ENCODE results near the gene TAF1. TPM values are rescaled to one million over a fixed set of nuclear protein-coding genes. Genes with fewer than 3 reads are reported as not detected.
A peak's percentile ranks its signal among the peaks of the same experiment; 100 is the strongest.
"Not testable (repeated sequence)": the region's sequence is repeated elsewhere in the genome, so short reads cannot be mapped to it uniquely, and the experiment has no call there.

TAF1 gene
- polyA plus RNA-seq (ENCODE audit: insufficient read length in 4 of 4) = 10 to 100 TPM; 32.4 to 38.2 (median 36.9) TPM

GRCh38 chrX:71365875-71366673, at the start of gene TAF1:
Gene TAF1, plus strand, starts transcription at chrX:71366357. Its CDS starts 18 bp downstream, at chrX:71366375.
- DNase-seq (ENCODE audit: low read depth in 4 of 4, low spot score in 3 of 4) = peak; percentile 73 to 89 (median 86)

- not testable (repeated sequence) for DNase-seq (ENCODE audit: low read depth in 4 of 4, low spot score in 3 of 4)
Measured at GRCh38 chrX:71316959-71317358, 49.2 kb upstream of the TAF1 start.

GRCh38 chrX:71320126-71320525, 46.0 kb upstream of the TAF1 start:
- no peak for DNase-seq (ENCODE audit: low read depth in 4 of 4, low spot score in 3 of 4)

- DNase-seq (ENCODE audit: low read depth in 4 of 4, low spot score in 3 of 4) = no peak
Measured at GRCh38 chrX:71321731-71322130, 44.4 kb upstream of the TAF1 start.

GRCh38 chrX:71324452-71324851, 41.7 kb upstream of the TAF1 start:
- DNase-seq (ENCODE audit: low read depth in 4 of 4, low spot score in 3 of 4) = not testable (repeated sequence)

- no peak for DNase-seq (ENCODE audit: low read depth in 4 of 4, low spot score in 3 of 4)
Measured at GRCh38 chrX:71326394-71326793, 39.8 kb upstream of the TAF1 start.

GRCh38 chrX:71349151-71349665, 16.9 kb upstream of the TAF1 start:
- DNase-seq (ENCODE audit: low read depth in 4 of 4, low spot score in 3 of 4) = not testable (repeated sequence)

GRCh38 chrX:71349867-71350266, 16.3 kb upstream of the TAF1 start:
- not testable (repeated sequence) for DNase-seq (ENCODE audit: low read depth in 4 of 4, low spot score in 3 of 4)

GRCh38 chrX:71352439-71352838, 13.7 kb upstream of the TAF1 start:
- DNase-seq (ENCODE audit: low read depth in 4 of 4, low spot score in 3 of 4) = not testable (repeated sequence)

GRCh38 chrX:71364221-71364620, 1.9 kb upstream of the TAF1 start:
- no peak for DNase-seq (ENCODE audit: low read depth in 4 of 4, low spot score in 3 of 4)

GRCh38 chrX:71365356-71365874, 742 bp upstream of the TAF1 start:
- peak in 1 of 4 donors; percentile 1 for DNase-seq (ENCODE audit: low read depth in 4 of 4, low spot score in 3 of 4)

- DNase-seq (ENCODE audit: low read depth in 4 of 4, low spot score in 3 of 4) = peak in 1 of 4 donors; percentile 3
Measured at GRCh38 chrX:71366674-71367256, 608 bp downstream of the TAF1 start.

- no peak for DNase-seq (ENCODE audit: low read depth in 4 of 4, low spot score in 3 of 4)
Measured at GRCh38 chrX:71367396-71367795, 1.2 kb downstream of the TAF1 start.

GRCh38 chrX:71372388-71372787, 6.2 kb downstream of the TAF1 start:
- no peak for DNase-seq (ENCODE audit: low read depth in 4 of 4, low spot score in 3 of 4)

- DNase-seq (ENCODE audit: low read depth in 4 of 4, low spot score in 3 of 4) = no peak
Measured at GRCh38 chrX:71378732-71379131, 12.6 kb downstream of the TAF1 start.

GRCh38 chrX:71391725-71392124, 25.6 kb downstream of the TAF1 start:
- not testable (repeated sequence) for DNase-seq (ENCODE audit: low read depth in 4 of 4, low spot score in 3 of 4)

- no peak for DNase-seq (ENCODE audit: low read depth in 4 of 4, low spot score in 3 of 4)
Measured at GRCh38 chrX:71393919-71394318, 27.8 kb downstream of the TAF1 start.

- DNase-seq (ENCODE audit: low read depth in 4 of 4, low spot score in 3 of 4) = no peak
Measured at GRCh38 chrX:71396576-71396975, 30.4 kb downstream of the TAF1 start.

- DNase-seq (ENCODE audit: low read depth in 4 of 4, low spot score in 3 of 4) = no peak
Measured at GRCh38 chrX:71400710-71401109, 34.6 kb downstream of the TAF1 start.

- DNase-seq (ENCODE audit: low read depth in 4 of 4, low spot score in 3 of 4) = not testable (repeated sequence)
Measured at GRCh38 chrX:71416260-71416659, 50.1 kb downstream of the TAF1 start.

- no peak for DNase-seq (ENCODE audit: low read depth in 4 of 4, low spot score in 3 of 4)
Measured at GRCh38 chrX:71420686-71421085, 54.5 kb downstream of the TAF1 start.

GRCh38 chrX:71432733-71433132, 66.6 kb downstream of the TAF1 start:
- no peak for DNase-seq (ENCODE audit: low read depth in 4 of 4, low spot score in 3 of 4)

All from right renal pelvis (tissue), 4 donors.